Kidney (tissue), 22 donors: ENCODE data around the gene OR4C13. TPM values are rescaled to one million over a fixed set of nuclear protein-coding genes. Genes with fewer than 3 reads are reported as not detected.
"Not testable (repeated sequence)": the region's sequence is repeated elsewhere in the genome, so short reads cannot be mapped to it uniquely, and the experiment has no call there.

ENCODE experiments used
- DNase-seq, 5 donors: peaks; one replicate each; pipeline ENCODE4 v3.0.0-alpha.2; 2013 to 2020
- FAIRE-seq: peaks from 2 replicates; lab custom pipeline; 2012; peaks lifted over from hg19 to GRCh38; lab: Jason Lieb, UNC
- H3K27ac ChIP-seq, 2 donors: one replicate each; pipeline ENCODE4 v1.7.0; 2013; ENCODE audit warnings: low read depth in 2 of 2, low read length in 2 of 2, inconsistent platforms in 1 of 2
- H3K27me3 ChIP-seq: one replicate; pipeline ENCODE4 v1.7.1; 2013; ENCODE audit warnings: low read length, inconsistent platforms; ENCODE audit not compliant: control insufficient read depth, insufficient read depth
- H3K36me3 ChIP-seq, 3 donors: one replicate each; pipeline versions ENCODE4 v1.7.0 to v1.7.1; 2013; ENCODE audit warnings: low read length in 3 of 3, control low read depth in 1 of 3, inconsistent platforms in 1 of 3; ENCODE audit not compliant: insufficient read depth in 3 of 3, control insufficient read depth in 2 of 3
- H3K4me1 ChIP-seq, 3 donors: one replicate each; pipeline versions ENCODE4 v1.7.0 to v1.7.1; 2013; ENCODE audit warnings: low read length in 3 of 3, inconsistent platforms in 1 of 3, low read depth in 1 of 3; ENCODE audit not compliant: control insufficient read depth in 2 of 3, insufficient read depth in 2 of 3
- H3K4me3 ChIP-seq, 3 donors: one replicate each; pipeline versions ENCODE4 v1.7.0 to v1.8.1; 2013; ENCODE audit warnings: low read length in 3 of 3, control low read depth in 1 of 3, inconsistent platforms in 1 of 3
- H3K9ac ChIP-seq, 3 donors: one replicate each; pipeline versions ENCODE4 v1.7.0 to v1.7.1; 2013; ENCODE audit warnings: low read length in 3 of 3, control low read depth in 1 of 3, inconsistent platforms in 1 of 3
- H3K9me3 ChIP-seq, 3 donors: one replicate each; pipeline versions ENCODE4 v1.7.0 to v1.7.1; 2013; ENCODE audit warnings: low read length in 3 of 3, control low read depth in 1 of 3, inconsistent platforms in 1 of 3; ENCODE audit not compliant: control insufficient read depth in 2 of 3, insufficient read depth in 1 of 3
- intact Hi-C: fragments of 100-400 bp; cut with DNase I; formaldehyde crosslinking; loops from one replicate; pipeline ENCODE4 v1.11.1; 2022
- long read RNA-seq, 10 donors: library from polyadenylated mRNA in 1 of 10; unstranded in 1 of 10; transcript quantifications; one replicate each; pipeline ENCODE4 v2.0.0 and lab custom pipeline, GENCODE V29; 2021 to 2026
- polyA plus RNA-seq: library from polyadenylated mRNA; stranded (reverse); fragments of 350-450 nt; fragmentation: Illumina TruSeq; extraction: RNeasy Lipid Tissue Mini Kit (QIAGEN cat#74804); gene quantifications from one replicate; pipeline ENCODE4 v1.2.3, GENCODE V29; 2014; ENCODE audit warnings: low read depth, low replicate concordance; ENCODE audit not compliant: insufficient read depth
- total RNA-seq: library from RNA; stranded (reverse); fragmentation: NEBNext Ultra II Directional; extraction: Animal tissue kit (Norgen Biotek cat#: 25700); gene quantifications from one replicate; pipeline ENCODE4 v1.2.1, GENCODE V29; 2021
- TF ChIP-seq, protein P1 (sequence below): IDR thresholded peaks from 3 replicates; pipeline ENCODE4 v1.5.1; 2012; ENCODE audit warnings: mild to moderate bottlenecking, moderate library complexity, borderline replicate concordance; ENCODE audit not compliant: insufficient read depth; ENCODE audit errors: extremely low read depth
- donor health status: control.
- donor health status: control.
- donor health status: control.
- donor health status: control.
- donor health status: control.
- donor health status: DM: yes; HTN: yes; CAD: no.
- donor health status: Normal renal cell carcinoma (clear cell type).

OR4C13 gene
- total RNA-seq (not detected), polyA plus RNA-seq (not detected)
- long read RNA-seq, donor 1 = 0 reads
- long read RNA-seq, donor 2 = 0 reads
- long read RNA-seq, donor 3 = 0 reads
- long read RNA-seq, donor 4 = 0 reads
- long read RNA-seq, donor 5 = 0 reads
- long read RNA-seq, donor 6 = 0 reads
- long read RNA-seq, donor 7 = 0 reads
- long read RNA-seq, donor 8 = 0 reads
- long read RNA-seq, donor 9 = 0 reads
- long read RNA-seq, donor 10 = 0 reads

DNA sequence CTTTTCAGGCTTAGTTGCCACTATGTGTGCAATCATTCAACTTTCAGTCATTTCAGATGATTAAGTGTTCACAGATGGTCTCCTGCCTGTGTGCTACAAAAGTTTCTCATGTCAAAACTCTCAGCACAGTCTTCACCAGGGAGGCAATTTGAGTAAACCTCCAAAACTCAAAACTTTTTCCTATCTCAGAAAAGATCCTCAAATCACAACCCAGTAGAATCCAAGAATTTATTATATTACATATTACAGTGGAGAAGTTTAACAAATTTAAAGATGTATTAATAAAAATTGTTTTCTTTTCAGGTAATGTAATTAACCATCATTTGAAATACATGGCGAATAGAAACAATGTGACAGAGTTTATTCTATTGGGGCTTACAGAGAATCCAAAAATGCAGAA, at the start of gene OR4C13:
OR4C13 (plus strand) TSS at position 301 of the 400 bp plus-strand sequence; CDS start at position 333, 32 bp downstream.
- Histone ChIP-seq H3K27ac (no peak within 1 kb of the TSS), H3K9ac (no peak within 1 kb of the TSS), H3K36me3 (no peaks in the 10 kb centered on the region), H3K4me3 (no peak within 1 kb of the TSS), H3K4me1 (no peaks in the 10 kb centered on the region), H3K27me3 (no peaks in the 10 kb centered on the region), H3K9me3 (no peaks in the 10 kb centered on the region)
- FAIRE-seq (no peak), DNase-seq (no peak)
- intact Hi-C loops = no loop called here
- TF ChIP-seq, protein P1, sequence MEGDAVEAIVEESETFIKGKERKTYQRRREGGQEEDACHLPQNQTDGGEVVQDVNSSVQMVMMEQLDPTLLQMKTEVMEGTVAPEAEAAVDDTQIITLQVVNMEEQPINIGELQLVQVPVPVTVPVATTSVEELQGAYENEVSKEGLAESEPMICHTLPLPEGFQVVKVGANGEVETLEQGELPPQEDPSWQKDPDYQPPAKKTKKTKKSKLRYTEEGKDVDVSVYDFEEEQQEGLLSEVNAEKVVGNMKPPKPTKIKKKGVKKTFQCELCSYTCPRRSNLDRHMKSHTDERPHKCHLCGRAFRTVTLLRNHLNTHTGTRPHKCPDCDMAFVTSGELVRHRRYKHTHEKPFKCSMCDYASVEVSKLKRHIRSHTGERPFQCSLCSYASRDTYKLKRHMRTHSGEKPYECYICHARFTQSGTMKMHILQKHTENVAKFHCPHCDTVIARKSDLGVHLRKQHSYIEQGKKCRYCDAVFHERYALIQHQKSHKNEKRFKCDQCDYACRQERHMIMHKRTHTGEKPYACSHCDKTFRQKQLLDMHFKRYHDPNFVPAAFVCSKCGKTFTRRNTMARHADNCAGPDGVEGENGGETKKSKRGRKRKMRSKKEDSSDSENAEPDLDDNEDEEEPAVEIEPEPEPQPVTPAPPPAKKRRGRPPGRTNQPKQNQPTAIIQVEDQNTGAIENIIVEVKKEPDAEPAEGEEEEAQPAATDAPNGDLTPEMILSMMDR = no peak

DNA sequence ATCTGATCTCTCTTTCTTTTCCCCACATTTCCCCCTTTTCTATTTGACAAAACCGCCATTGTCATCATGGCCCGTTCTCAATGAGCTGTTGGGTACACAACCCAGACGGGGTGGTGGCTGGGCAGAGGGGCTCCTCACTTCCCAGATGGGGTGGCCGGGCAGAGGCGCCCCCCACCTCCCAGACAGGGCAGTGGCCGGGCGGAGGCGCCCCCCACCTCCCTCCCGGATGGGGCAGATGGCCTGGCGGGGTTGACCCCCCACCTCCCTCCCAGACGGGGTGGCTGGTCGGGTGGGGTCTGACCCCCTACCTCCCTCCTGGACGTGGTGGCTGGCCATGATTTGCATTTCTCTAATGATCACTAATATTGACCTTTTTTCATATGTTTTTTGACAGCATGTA, 40.7 kb upstream of the OR4C13 start:
- H3K4me1 ChIP-seq, H3K27me3 ChIP-seq, FAIRE-seq, intact Hi-C loops, H3K9ac ChIP-seq, H3K36me3 ChIP-seq, H3K4me3 ChIP-seq, DNase-seq, H3K27ac ChIP-seq, H3K9me3 ChIP-seq: not testable (repeated sequence)

DNA sequence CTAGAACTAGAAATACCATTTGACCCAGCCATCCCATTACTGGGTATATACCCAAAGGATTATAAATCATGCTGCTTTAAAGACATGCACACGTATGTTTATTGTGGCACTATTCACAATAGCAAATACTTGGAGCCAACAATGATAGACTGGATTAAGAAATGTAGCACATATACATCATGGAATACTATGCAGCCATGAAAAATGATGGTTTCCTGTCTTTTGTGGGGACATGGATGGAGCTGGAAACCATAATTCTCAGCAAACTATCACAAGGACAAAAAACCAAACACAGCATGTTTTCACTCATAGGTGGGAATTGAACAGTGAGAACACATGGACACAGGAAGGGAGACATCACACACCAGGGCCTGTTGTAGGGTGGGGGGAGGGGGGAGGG, 3.5 kb upstream of the OR4C13 start:
- H3K9me3 ChIP-seq, H3K27me3 ChIP-seq, DNase-seq, H3K4me3 ChIP-seq, H3K27ac ChIP-seq, H3K36me3 ChIP-seq, H3K9ac ChIP-seq, intact Hi-C loops, FAIRE-seq, H3K4me1 ChIP-seq: not testable (repeated sequence)

DNA sequence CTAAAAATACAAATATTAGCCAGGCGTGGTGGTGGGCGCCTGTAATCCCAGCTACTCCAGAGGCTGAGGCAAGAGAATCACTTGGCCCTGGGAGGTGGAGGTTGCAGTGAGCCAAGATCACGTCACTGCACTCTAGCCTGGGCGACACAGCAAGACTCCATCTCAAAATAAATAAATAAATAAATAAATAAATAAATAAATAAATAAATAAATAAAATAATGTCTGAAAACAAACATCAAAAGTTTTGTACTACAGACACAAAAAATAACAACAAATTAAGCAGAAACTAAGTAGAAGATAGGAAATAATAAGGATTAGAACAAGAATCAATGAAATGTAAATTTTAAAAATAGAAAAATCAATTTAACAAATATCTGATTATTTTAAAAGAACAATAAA, 21.2 kb downstream of the OR4C13 start:
- DNase-seq, H3K27me3 ChIP-seq, H3K9ac ChIP-seq, H3K9me3 ChIP-seq, H3K27ac ChIP-seq, H3K4me1 ChIP-seq, intact Hi-C loops, H3K36me3 ChIP-seq, H3K4me3 ChIP-seq: not testable (repeated sequence)
- FAIRE-seq = peak; percentile 45

DNA sequence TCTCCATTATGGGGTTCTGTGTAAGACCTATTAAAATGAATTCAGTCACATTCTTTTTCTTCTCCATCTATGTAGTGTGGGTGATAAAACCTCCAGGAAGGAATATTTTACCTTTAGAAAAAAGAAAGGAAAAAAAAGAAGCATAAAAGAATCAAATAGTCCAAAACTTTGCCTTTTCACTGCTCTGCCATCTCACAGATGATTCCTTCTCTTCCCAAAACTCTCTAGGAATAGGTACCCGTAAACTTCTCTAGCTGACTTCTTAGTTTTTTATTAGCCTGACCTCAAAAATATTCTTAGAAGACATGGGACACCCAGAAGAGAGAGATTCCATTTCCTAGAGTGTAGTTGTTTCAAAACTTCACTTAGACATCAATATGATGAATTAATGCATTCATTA, 30.2 kb downstream of the OR4C13 start, which contains the start of gene OR4C12:
OR4C12 (minus strand) TSS at position 101 of the 400 bp plus-strand sequence; CDS start at position 67, 34 bp downstream.
- H3K4me3 ChIP-seq, H3K9ac ChIP-seq, FAIRE-seq, H3K27ac ChIP-seq, H3K27me3 ChIP-seq, intact Hi-C loops, DNase-seq, H3K4me1 ChIP-seq, H3K9me3 ChIP-seq, H3K36me3 ChIP-seq: not testable (repeated sequence)
